ENCODE data around the gene PLVAP. TPM values are rescaled to one million over a fixed set of nuclear protein-coding genes. Genes with fewer than 3 reads are reported as not detected.
A peak's percentile ranks its signal among the peaks of the same experiment; 100 is the strongest.

Gene PLVAP
- total RNA-seq, 1 donor from 2014 or later, result 0.95 TPM

- H3K4me3 Mint-ChIP-seq (ENCODE audit: unreplicated experiment), result peak overlapping the region; percentile 97
- H2AFZ ChIP-seq (ENCODE audit: low read depth, low read length), result peak overlapping the region; percentile 90
- H3K79me2 ChIP-seq (ENCODE audit: insufficient read depth, low read length), result peaks cover 13% of the 10 kb centered on the region
- H3K9ac ChIP-seq (ENCODE audit: low read length), result peak overlapping the region; percentile 83
- H3K4me1 Mint-ChIP-seq (ENCODE audit: low read depth, unreplicated experiment), result peaks cover 3% of the 10 kb centered on the region
- no peak for DNase-seq (ENCODE audit: low read depth)
- no peak for FAIRE-seq
- TF ChIP-seq CTCF (IDR thresholded peaks at IDR 0.05; ENCODE audit: insufficient read depth, low read depth, low read length) (no peak), EZH2 (IDR thresholded peaks at IDR 0.05; ENCODE audit: insufficient read depth, low read length) (no peak)
- peaks cover 2% of the 10 kb centered on the region for H3K36me3 Mint-ChIP-seq (ENCODE audit: low read depth, unreplicated experiment)
- H3K4me3 ChIP-seq (ENCODE audit: insufficient read depth, low read depth, low read length), result peak overlapping the region; percentile 76
- peaks cover 19% of the 10 kb centered on the region for H3K4me1 ChIP-seq (ENCODE audit: insufficient read depth, low read length)
- H3K27me3 Mint-ChIP-seq (ENCODE audit: low read depth, unreplicated experiment), result no peaks in the 10 kb centered on the region
- no peaks in the 10 kb centered on the region for H3K9me3 Mint-ChIP-seq (ENCODE audit: unreplicated experiment)
- peak overlapping the region; percentile 94 for H3K4me2 ChIP-seq (ENCODE audit: low read length)
- H3K27me3 ChIP-seq (ENCODE audit: insufficient read depth, low read length), result no peaks in the 10 kb centered on the region
- H3K27ac ChIP-seq (ENCODE audit: low read depth, low read length), result no peak overlapping the region
- no peak overlapping the region for H3K27ac Mint-ChIP-seq (ENCODE audit: unreplicated experiment)
- no peaks in the 10 kb centered on the region for H3K9me3 ChIP-seq (ENCODE audit: insufficient read depth, low read depth, low read length)
- no peaks in the 10 kb centered on the region for H3K36me3 ChIP-seq (ENCODE audit: insufficient read depth, low read length)
- H4K20me1 ChIP-seq (ENCODE audit: insufficient read depth, low read length), result no peaks in the 10 kb centered on the region
Measured at GRCh38 chr19:17337675-17338432, 39.3 kb downstream of the PLVAP start.

- no peaks in the 10 kb centered on the region for H3K36me3 ChIP-seq (ENCODE audit: insufficient read depth, low read length)
- H3K4me1 ChIP-seq (ENCODE audit: insufficient read depth, low read length), result peaks cover 19% of the 10 kb centered on the region
- no peaks in the 10 kb centered on the region for H3K27me3 ChIP-seq (ENCODE audit: insufficient read depth, low read length)
- Mint-ChIP-seq H3K4me3 (ENCODE audit: unreplicated experiment) (peak within 1 kb of the TSS; percentile 97), H3K27ac (ENCODE audit: unreplicated experiment) (peak within 1 kb of the TSS; percentile 97), H3K9me3 (ENCODE audit: unreplicated experiment) (no peaks in the 10 kb centered on the region), H3K4me1 (ENCODE audit: low read depth, unreplicated experiment) (peaks cover 3% of the 10 kb centered on the region), H3K36me3 (ENCODE audit: low read depth, unreplicated experiment) (peaks cover 2% of the 10 kb centered on the region), H3K27me3 (ENCODE audit: low read depth, unreplicated experiment) (no peaks in the 10 kb centered on the region)
- FAIRE-seq, result peak; percentile 89
- no peaks in the 10 kb centered on the region for H4K20me1 ChIP-seq (ENCODE audit: insufficient read depth, low read length)
- peaks cover 13% of the 10 kb centered on the region for H3K79me2 ChIP-seq (ENCODE audit: insufficient read depth, low read length)
- no peaks in the 10 kb centered on the region for H3K9me3 ChIP-seq (ENCODE audit: insufficient read depth, low read depth, low read length)
- peak within 1 kb of the TSS; percentile 72 for H3K27ac ChIP-seq (ENCODE audit: low read depth, low read length)
- TF ChIP-seq EZH2 (IDR thresholded peaks at IDR 0.05; ENCODE audit: insufficient read depth, low read length) (no peak), CTCF (IDR thresholded peaks at IDR 0.05; ENCODE audit: insufficient read depth, low read depth, low read length) (no peak)
- H2AFZ ChIP-seq (ENCODE audit: low read depth, low read length), result peak within 1 kb of the TSS; percentile 90
- peak within 1 kb of the TSS; percentile 83 for H3K9ac ChIP-seq (ENCODE audit: low read length)
- peak within 1 kb of the TSS; percentile 76 for H3K4me3 ChIP-seq (ENCODE audit: insufficient read depth, low read depth, low read length)
- peak; percentile 97 for DNase-seq (ENCODE audit: low read depth)
- peak within 1 kb of the TSS; percentile 94 for H3K4me2 ChIP-seq (ENCODE audit: low read length)
Measured at GRCh38 chr19:17336872-17337674, 40.1 kb downstream of the PLVAP start, which contains the start of gene GTPBP3. Gene GTPBP3, plus strand, starts transcription at chr19:17337553. Its CDS starts 59 bp downstream, at chr19:17337612.
